GM18867 (cell line): ENCODE measurements around the gene GRAMD2B.

Experiments used
- ATAC-seq: cut with Tn5 transposase; IDR thresholded peaks from one replicate; pipeline ENCODE4 v1.9.1; 2021; ENCODE audit warnings: mild to moderate bottlenecking, moderate library complexity; ENCODE audit not compliant: unreplicated experiment

GRAMD2B gene

DNA sequence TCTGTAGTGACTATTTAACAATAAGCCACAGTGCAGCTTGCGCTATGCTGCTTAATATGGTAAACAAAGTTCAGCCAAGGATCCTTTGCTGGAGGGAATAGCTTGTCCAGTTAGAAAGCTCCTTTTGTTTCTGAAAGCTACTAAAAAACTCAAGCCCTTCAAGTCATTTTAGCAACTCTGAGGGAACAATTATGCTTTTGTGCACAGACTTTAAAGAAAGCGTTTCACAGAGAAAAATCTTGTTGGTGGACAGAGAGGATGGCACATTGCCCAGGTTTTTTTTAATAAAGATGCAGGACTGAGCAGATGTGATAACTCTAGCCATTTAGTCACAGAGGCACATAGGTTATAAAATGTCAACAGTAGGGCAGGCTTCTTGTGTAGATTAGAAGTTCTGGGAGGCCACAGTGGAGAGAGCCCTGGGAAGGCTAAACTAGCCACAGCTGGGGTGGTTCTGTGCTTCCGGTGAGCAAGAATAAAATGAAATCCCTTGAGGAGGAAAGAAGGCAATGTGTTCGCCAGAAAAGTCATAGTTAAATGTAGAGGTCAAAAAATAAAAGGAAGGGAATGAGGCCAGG is 108.4 kb downstream of the GRAMD2B start:
- no peak for ATAC-seq

DNA sequence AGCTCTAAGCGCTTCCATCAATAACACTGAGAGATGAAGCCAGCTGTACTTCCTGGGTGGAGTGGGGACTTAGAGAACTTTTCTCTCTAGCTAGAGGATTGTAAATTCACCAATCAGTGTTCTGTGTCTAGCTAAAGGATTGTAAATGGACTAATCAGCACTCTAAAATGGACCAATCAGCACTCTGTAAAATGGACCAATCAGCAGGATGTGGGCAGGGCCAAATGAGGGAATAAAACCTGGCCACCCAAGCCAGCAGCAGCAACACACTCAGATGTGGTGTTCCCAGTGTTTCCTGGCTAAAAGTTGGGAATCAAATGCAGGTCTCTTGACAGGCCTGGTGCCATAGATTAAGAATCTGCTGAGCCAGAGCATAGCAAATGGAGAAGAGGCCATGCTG is 111.3 kb downstream of the GRAMD2B start:
- no peak for ATAC-seq

GRCh38 chr5:126535856-126536545 is 112.8 kb downstream of the GRAMD2B start:
- no peak for ATAC-seq

DNA sequence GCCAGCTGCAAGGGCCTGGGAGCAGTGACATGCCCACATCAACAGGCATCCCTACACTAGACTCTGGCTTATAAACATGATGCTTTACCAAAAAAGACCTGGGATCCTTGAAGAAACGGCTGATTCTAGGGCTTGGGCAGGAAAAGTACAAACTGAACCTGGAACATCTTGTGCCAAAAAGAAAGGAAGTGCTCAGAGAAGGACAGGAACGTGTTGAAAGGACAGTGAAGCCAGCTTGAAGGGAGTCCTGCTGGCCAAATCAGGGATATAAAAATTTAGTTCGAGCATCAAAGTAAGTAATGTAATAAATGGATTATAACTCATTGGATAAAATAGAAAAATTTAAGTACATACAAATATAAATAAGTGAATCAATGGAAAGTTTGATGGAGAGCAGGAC is 113.7 kb downstream of the GRAMD2B start:
- no peak for ATAC-seq

DNA sequence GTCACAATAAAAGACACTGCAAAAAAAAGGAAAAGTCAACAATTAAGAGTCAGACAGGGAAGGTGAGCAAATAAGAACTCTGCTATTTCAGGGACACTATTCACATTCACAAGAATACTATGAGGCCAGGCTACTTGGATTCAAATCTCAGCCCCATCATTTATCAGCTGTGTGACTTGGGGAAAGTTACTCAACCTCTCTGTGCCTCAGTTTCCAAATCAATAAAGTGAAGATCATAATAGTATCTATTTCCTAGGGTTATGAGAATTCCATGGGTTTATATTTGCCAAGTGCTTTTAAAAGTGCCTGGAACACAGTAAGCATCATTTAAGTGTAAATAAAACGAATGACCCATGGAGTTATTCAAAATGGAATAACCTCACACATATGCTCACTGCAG is 115.4 kb downstream of the GRAMD2B start:
- no peak for ATAC-seq

- no peak for ATAC-seq
Measured at GRCh38 chr5:126540631-126541030, 117.4 kb downstream of the GRAMD2B start.

GRCh38 chr5:126542441-126542840 is 119.2 kb downstream of the GRAMD2B start:
- no peak for ATAC-seq

- ATAC-seq, result no peak
Measured at GRCh38 chr5:126543009-126543408, 119.8 kb downstream of the GRAMD2B start.

DNA sequence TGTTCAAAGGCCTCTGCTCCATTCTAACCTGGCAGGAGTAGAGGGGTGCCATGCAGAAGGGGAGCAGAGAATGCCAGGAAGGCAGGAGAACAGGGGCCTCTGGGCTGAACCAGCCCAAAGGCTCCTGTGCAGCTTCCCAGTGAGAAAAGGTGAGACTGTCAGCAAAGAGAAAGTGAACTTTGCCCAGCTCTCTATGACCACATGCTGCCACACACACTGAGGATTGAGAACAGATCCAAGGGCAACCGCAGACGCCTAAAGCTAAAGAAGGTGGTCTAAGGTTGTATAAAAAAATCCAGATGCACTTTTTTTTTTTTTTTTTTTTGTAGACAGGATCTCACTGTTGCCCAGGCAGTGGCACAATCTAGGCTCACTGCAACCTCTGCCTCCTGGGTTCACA is 120.5 kb downstream of the GRAMD2B start:
- ATAC-seq, result peak; percentile 6
